ENCODE measurements around the gene TTLL8.

TTLL8 gene

GRCh38 chr22:50002791-50003190 is 55.3 kb downstream of the TTLL8 start:
- TF ChIP-seq CTCF (IDR thresholded peaks at IDR 0.05; ENCODE audit: extremely low read depth, insufficient read depth, missing control alignments) = no peak
- no peak for DNase-seq (ENCODE audit: low spot score)
- in situ Hi-C loops (cut with MboI; ENCODE audit: low pct_unique_long_range_greater_than_20kb, low sequenced_read_pairs, unreplicated experiment) = no loop called here

- no peak for TF ChIP-seq CTCF (IDR thresholded peaks at IDR 0.05; ENCODE audit: extremely low read depth, insufficient read depth, missing control alignments)
- no peak for DNase-seq (ENCODE audit: low spot score)
- in situ Hi-C loops (cut with MboI; ENCODE audit: low pct_unique_long_range_greater_than_20kb, low sequenced_read_pairs, unreplicated experiment) = no loop called here
Measured at GRCh38 chr22:50001388-50002231, 56.5 kb downstream of the TTLL8 start.

GRCh38 chr22:50000587-50001387 is 57.3 kb downstream of the TTLL8 start:
- in situ Hi-C loops (cut with MboI; ENCODE audit: low pct_unique_long_range_greater_than_20kb, low sequenced_read_pairs, unreplicated experiment) = no loop called here
- DNase-seq (ENCODE audit: low spot score) = no peak
- no peak for TF ChIP-seq CTCF (IDR thresholded peaks at IDR 0.05; ENCODE audit: extremely low read depth, insufficient read depth, missing control alignments)

- no peak for TF ChIP-seq CTCF (IDR thresholded peaks at IDR 0.05; ENCODE audit: extremely low read depth, insufficient read depth, missing control alignments)
- no peak for DNase-seq (ENCODE audit: low spot score)
- in situ Hi-C loops (cut with MboI; ENCODE audit: low pct_unique_long_range_greater_than_20kb, low sequenced_read_pairs, unreplicated experiment) = no loop called here
Measured at GRCh38 chr22:49999946-50000586, 58.0 kb downstream of the TTLL8 start.

- TF ChIP-seq CTCF (IDR thresholded peaks at IDR 0.05; ENCODE audit: extremely low read depth, insufficient read depth, missing control alignments) = no peak
- no peak for DNase-seq (ENCODE audit: low spot score)
- in situ Hi-C loops (cut with MboI; ENCODE audit: low pct_unique_long_range_greater_than_20kb, low sequenced_read_pairs, unreplicated experiment) = no loop called here
Measured at GRCh38 chr22:49999063-49999945, 58.8 kb downstream of the TTLL8 start.

GRCh38 chr22:49998718-49999062 is 59.4 kb downstream of the TTLL8 start:
- in situ Hi-C loops (cut with MboI; ENCODE audit: low pct_unique_long_range_greater_than_20kb, low sequenced_read_pairs, unreplicated experiment) = no loop called here
- TF ChIP-seq CTCF (IDR thresholded peaks at IDR 0.05; ENCODE audit: extremely low read depth, insufficient read depth, missing control alignments) = no peak
- DNase-seq (ENCODE audit: low spot score) = no peak
